HG02870 (cell line): Measurements from ENCODE around the gene DTX3.
A peak's percentile ranks its signal among the peaks of the same experiment; 100 is the strongest.
"Not testable (repeated sequence)": the region's sequence is repeated elsewhere in the genome, so short reads cannot be mapped to it uniquely, and the experiment has no call there.

Source experiments
- ATAC-seq: cut with Tn5 transposase; IDR thresholded peaks from one replicate; pipeline ENCODE4 v1.9.1; 2021; ENCODE audit warnings: mild to moderate bottlenecking, moderate library complexity; ENCODE audit not compliant: unreplicated experiment

The DTX3 gene

GRCh38 chr12:57606821-57607220, 2.2 kb downstream of the DTX3 start:
- ATAC-seq, result no peak

- ATAC-seq, result no peak
Measured at GRCh38 chr12:57607958-57608663, 3.5 kb downstream of the DTX3 start.

GRCh38 chr12:57609101-57609780, 4.6 kb downstream of the DTX3 start:
- ATAC-seq, result no peak

GRCh38 chr12:57609781-57610553, 5.3 kb downstream of the DTX3 start:
- ATAC-seq, result no peak

GRCh38 chr12:57610554-57611107, 6.0 kb downstream of the DTX3 start:
- no peak for ATAC-seq

- ATAC-seq, result peak; percentile 36
Measured at GRCh38 chr12:57611108-57611826, 6.6 kb downstream of the DTX3 start, which contains the start of gene ARHGEF25. TSS of gene ARHGEF25 (plus strand) at chr12:57611435. CDS start at chr12:57611895, 460 bp downstream.

- ATAC-seq, result no peak
Measured at GRCh38 chr12:57611827-57612710, 7.4 kb downstream of the DTX3 start.

- ATAC-seq, result no peak
Measured at GRCh38 chr12:57612711-57613426, 8.2 kb downstream of the DTX3 start.

- no peak for ATAC-seq
Measured at GRCh38 chr12:57613427-57614109, 8.9 kb downstream of the DTX3 start.

GRCh38 chr12:57614178-57614947, 9.7 kb downstream of the DTX3 start:
- peak; percentile 55 for ATAC-seq

- ATAC-seq, result no peak
Measured at GRCh38 chr12:57614948-57615500, 10.4 kb downstream of the DTX3 start.

- no peak for ATAC-seq
Measured at GRCh38 chr12:57615637-57616036, 11.0 kb downstream of the DTX3 start.

GRCh38 chr12:57616383-57617101, 11.9 kb downstream of the DTX3 start:
- no peak for ATAC-seq

GRCh38 chr12:57617942-57618341, 13.3 kb downstream of the DTX3 start:
- no peak for ATAC-seq

GRCh38 chr12:57618431-57618830, 13.8 kb downstream of the DTX3 start:
- ATAC-seq, result not testable (repeated sequence)

- no peak for ATAC-seq
Measured at GRCh38 chr12:57618966-57619433, 14.4 kb downstream of the DTX3 start.
